ENCODE results near the gene ZKSCAN1. TPM values are rescaled to one million over a fixed set of nuclear protein-coding genes. Genes with fewer than 3 reads are reported as not detected.
"Not testable (repeated sequence)": the region's sequence is repeated elsewhere in the genome, so short reads cannot be mapped to it uniquely, and the experiment has no call there.

The ZKSCAN1 gene
- total RNA-seq, 1 experiment from 2014 or later: 10.7 TPM

GRCh38 chr7:100000239-100000638, 15.2 kb upstream of the ZKSCAN1 start:
- no peak for DNase-seq (ENCODE audit: low read depth)

GRCh38 chr7:100003711-100004661, 11.4 kb upstream of the ZKSCAN1 start:
- DNase-seq (ENCODE audit: low read depth): no peak

- no peak for DNase-seq (ENCODE audit: low read depth)
Observed at GRCh38 chr7:100007887-100008286, 7.5 kb upstream of the ZKSCAN1 start.

GRCh38 chr7:100008525-100008924, 6.9 kb upstream of the ZKSCAN1 start:
- no peak for DNase-seq (ENCODE audit: low read depth)

GRCh38 chr7:100009952-100010351, 5.4 kb upstream of the ZKSCAN1 start:
- DNase-seq (ENCODE audit: low read depth): not testable (repeated sequence)

- DNase-seq (ENCODE audit: low read depth): no peak
Observed at GRCh38 chr7:100010901-100011300, 4.5 kb upstream of the ZKSCAN1 start.

GRCh38 chr7:100011516-100011915, 3.9 kb upstream of the ZKSCAN1 start:
- DNase-seq (ENCODE audit: low read depth): no peak

GRCh38 chr7:100012385-100013327, 2.7 kb upstream of the ZKSCAN1 start:
- DNase-seq (ENCODE audit: low read depth): not testable (repeated sequence)

GRCh38 chr7:100013328-100013676, 2.1 kb upstream of the ZKSCAN1 start:
- DNase-seq (ENCODE audit: low read depth): no peak

- DNase-seq (ENCODE audit: low read depth): peak; percentile 49
Observed at GRCh38 chr7:100016215-100016901, 962 bp downstream of the ZKSCAN1 start.

- no peak for DNase-seq (ENCODE audit: low read depth)
Observed at GRCh38 chr7:100017300-100017699, 1.9 kb downstream of the ZKSCAN1 start.

- no peak for DNase-seq (ENCODE audit: low read depth)
Observed at GRCh38 chr7:100017875-100018274, 2.5 kb downstream of the ZKSCAN1 start.

- DNase-seq (ENCODE audit: low read depth): no peak
Observed at GRCh38 chr7:100019908-100020307, 4.5 kb downstream of the ZKSCAN1 start.

GRCh38 chr7:100021297-100021696, 5.9 kb downstream of the ZKSCAN1 start:
- DNase-seq (ENCODE audit: low read depth): no peak

GRCh38 chr7:100022621-100023020, 7.2 kb downstream of the ZKSCAN1 start:
- DNase-seq (ENCODE audit: low read depth): no peak

GRCh38 chr7:100023526-100023925, 8.1 kb downstream of the ZKSCAN1 start:
- no peak for DNase-seq (ENCODE audit: low read depth)

GRCh38 chr7:100024020-100024619, 8.7 kb downstream of the ZKSCAN1 start:
- DNase-seq (ENCODE audit: low read depth): no peak

GRCh38 chr7:100027197-100027596, 11.8 kb downstream of the ZKSCAN1 start:
- no peak for DNase-seq (ENCODE audit: low read depth)

- no peak for DNase-seq (ENCODE audit: low read depth)
Observed at GRCh38 chr7:100029596-100029995, 14.2 kb downstream of the ZKSCAN1 start.

GRCh38 chr7:100033526-100033925, 18.1 kb downstream of the ZKSCAN1 start:
- DNase-seq (ENCODE audit: low read depth): no peak

- peak; percentile 58 for DNase-seq (ENCODE audit: low read depth)
Observed at GRCh38 chr7:100034871-100035510, 19.6 kb downstream of the ZKSCAN1 start.
